ENCODE results near the gene PARP16.

- TF ChIP-seq POLR2A (IDR thresholded peaks at IDR 0.05) (no peak), CTCF (IDR thresholded peaks at IDR 0.05) (no peak)
Observed at GRCh38 chr15:65213241-65213640, 73.4 kb downstream of the PARP16 start.
